Activated CD4-positive, alpha-beta memory T cell treated with anti-CD3 and anti-CD28 coated beads, Interleukin-2, amount 10 ng/mL, durations not matched to agents 7 days and 5 days (primary cell): ENCODE measurements around the gene CPXM1. TPM values are rescaled to one million over a fixed set of nuclear protein-coding genes. Genes with fewer than 3 reads are reported as not detected.
"Not testable (repeated sequence)": the region's sequence is repeated elsewhere in the genome, so short reads cannot be mapped to it uniquely, and the experiment has no call there.

ENCODE experiments used
- CTCF ChIA-PET: fragments of 350-600 bp; sonication (Branson Sonifier 250); formaldehyde crosslinking; loops from one replicate; lab custom pipeline; 2021; ENCODE audit warnings: antibody characterized with exemption, inconsistent platforms; lab: Charles Lee
- POLR2A ChIA-PET: fragments of 350-600 bp; sonication (Branson Sonifier 250); formaldehyde crosslinking; loops from one replicate; lab custom pipeline; 2021; ENCODE audit warnings: antibody characterized with exemption; lab: Charles Lee
- DNase-seq: peaks from one replicate; pipeline ENCODE4 v3.0.0-alpha.2; 2020
- H3K27ac Mint-ChIP-seq: one replicate; pipeline ENCODE4 v1.8.0; 2021; ENCODE audit warnings: mild to moderate bottlenecking, mixed read lengths
- H3K27me3 Mint-ChIP-seq: one replicate; pipeline ENCODE4 v1.8.0; 2021; ENCODE audit warnings: mixed read lengths
- H3K36me3 Mint-ChIP-seq: one replicate; pipeline ENCODE4 v1.8.0; 2021; ENCODE audit warnings: low read depth, mixed read lengths
- H3K4me1 Mint-ChIP-seq: one replicate; pipeline ENCODE4 v1.8.0; 2021; ENCODE audit warnings: mixed read lengths
- H3K4me3 Mint-ChIP-seq: one replicate; pipeline ENCODE4 v1.8.0; 2021; ENCODE audit warnings: mild to moderate bottlenecking, mixed read lengths
- H3K9me3 Mint-ChIP-seq: one replicate; pipeline ENCODE4 v1.8.0; 2021; ENCODE audit warnings: mixed read lengths
- total RNA-seq, 2 experiments: library from RNA; stranded (reverse); gene quantifications; one replicate each; pipeline ENCODE4 v1.2.3, GENCODE V29; 2021

CPXM1 gene
- total RNA-seq, 2 experiments from 2014 or later = 0.20 to 0.33 TPM

DNA sequence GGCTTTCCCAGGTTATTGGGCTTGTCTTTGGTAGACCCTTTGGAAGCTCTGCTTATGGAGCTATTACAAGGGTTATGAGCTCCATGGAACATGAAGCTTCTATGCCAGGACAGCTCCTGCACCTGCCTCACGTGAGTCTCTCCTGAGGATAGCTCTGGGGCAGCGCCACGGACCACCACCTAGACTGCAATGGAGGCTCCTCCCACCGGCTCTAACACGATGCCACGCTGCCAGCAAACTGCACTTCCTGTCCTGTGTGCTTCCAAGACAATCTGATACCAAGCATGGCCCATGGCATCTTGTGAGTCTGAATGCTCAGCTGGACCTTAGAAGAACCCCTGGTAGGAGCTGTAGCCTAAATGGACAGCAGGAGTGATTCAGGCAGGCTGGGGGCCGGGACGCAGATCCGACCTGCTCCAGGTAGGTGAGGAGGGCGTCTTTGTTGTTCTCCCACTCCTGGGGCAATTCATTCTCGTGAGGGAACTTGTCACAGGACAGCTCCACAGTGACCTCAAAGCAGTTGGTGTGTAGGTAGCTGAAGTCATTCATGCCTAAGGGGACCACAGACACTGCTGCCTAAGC lies 5.5 kb downstream of the CPXM1 start:
- H3K9me3 Mint-ChIP-seq = no peaks in the 10 kb centered on the region
- H3K4me3 Mint-ChIP-seq = no peak overlapping the region
- H3K36me3 Mint-ChIP-seq = peaks cover 2% of the 10 kb centered on the region
- POLR2A ChIA-PET = no interaction called here
- no peak for DNase-seq
- peaks cover 11% of the 10 kb centered on the region for H3K4me1 Mint-ChIP-seq
- CTCF ChIA-PET = no interaction called here
- no peak overlapping the region for H3K27ac Mint-ChIP-seq
- peaks cover 49% of the 10 kb centered on the region for H3K27me3 Mint-ChIP-seq

- Mint-ChIP-seq H3K4me1 (peaks cover 5% of the 10 kb centered on the region), H3K27me3 (peaks cover 49% of the 10 kb centered on the region), H3K27ac (no peak overlapping the region), H3K9me3 (no peaks in the 10 kb centered on the region), H3K4me3 (no peak overlapping the region), H3K36me3 (no peaks in the 10 kb centered on the region)
- CTCF ChIA-PET = no interaction called here
- DNase-seq = no peak
- POLR2A ChIA-PET = no interaction called here
Observed at GRCh38 chr20:2794202-2794748, 6.2 kb downstream of the CPXM1 start.

DNA sequence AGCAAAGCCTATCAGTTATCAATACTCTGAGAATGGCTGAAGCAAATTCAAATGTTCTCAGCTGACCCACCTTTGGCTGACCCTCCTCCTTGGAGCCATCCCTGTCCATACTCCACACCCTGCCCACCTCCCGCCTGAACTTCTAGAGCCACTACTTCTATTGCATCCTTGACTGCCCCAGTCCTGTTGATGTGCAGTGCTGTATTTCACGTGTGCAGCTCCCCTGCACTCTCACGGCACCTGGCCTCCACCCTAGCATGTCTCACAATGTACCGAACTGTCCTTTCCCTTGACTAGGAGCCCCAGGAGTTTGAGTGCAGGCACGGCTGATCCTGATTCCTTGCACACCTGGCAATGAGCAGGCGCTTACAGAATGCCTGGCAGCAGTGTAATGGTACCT lies 7.0 kb downstream of the CPXM1 start:
- CTCF ChIA-PET = no interaction called here
- Mint-ChIP-seq H3K36me3 (no peaks in the 10 kb centered on the region), H3K9me3 (no peaks in the 10 kb centered on the region), H3K4me3 (no peak overlapping the region), H3K27me3 (peaks cover 47% of the 10 kb centered on the region), H3K27ac (no peak overlapping the region), H3K4me1 (peaks cover 2% of the 10 kb centered on the region)
- POLR2A ChIA-PET = no interaction called here
- no peak for DNase-seq

GRCh38 chr20:2783908-2784566 lies 16.4 kb downstream of the CPXM1 start:
- Mint-ChIP-seq H3K4me1 (no peaks in the 10 kb centered on the region), H3K36me3 (no peaks in the 10 kb centered on the region), H3K4me3 (no peak overlapping the region), H3K27me3 (peaks cover 31% of the 10 kb centered on the region), H3K9me3 (no peaks in the 10 kb centered on the region), H3K27ac (no peak overlapping the region)
- no peak for DNase-seq
- ChIA-PET CTCF (no interaction called here), POLR2A (no interaction called here)

- H3K4me3 Mint-ChIP-seq = no peak overlapping the region
- H3K27me3 Mint-ChIP-seq = peaks cover 26% of the 10 kb centered on the region
- POLR2A ChIA-PET = no interaction called here
- no peak overlapping the region for H3K27ac Mint-ChIP-seq
- no peaks in the 10 kb centered on the region for H3K36me3 Mint-ChIP-seq
- no peaks in the 10 kb centered on the region for H3K4me1 Mint-ChIP-seq
- CTCF ChIA-PET = no interaction called here
- DNase-seq = no peak
- H3K9me3 Mint-ChIP-seq = no peaks in the 10 kb centered on the region
Observed at GRCh38 chr20:2780948-2781347, 19.5 kb downstream of the CPXM1 start.

DNA sequence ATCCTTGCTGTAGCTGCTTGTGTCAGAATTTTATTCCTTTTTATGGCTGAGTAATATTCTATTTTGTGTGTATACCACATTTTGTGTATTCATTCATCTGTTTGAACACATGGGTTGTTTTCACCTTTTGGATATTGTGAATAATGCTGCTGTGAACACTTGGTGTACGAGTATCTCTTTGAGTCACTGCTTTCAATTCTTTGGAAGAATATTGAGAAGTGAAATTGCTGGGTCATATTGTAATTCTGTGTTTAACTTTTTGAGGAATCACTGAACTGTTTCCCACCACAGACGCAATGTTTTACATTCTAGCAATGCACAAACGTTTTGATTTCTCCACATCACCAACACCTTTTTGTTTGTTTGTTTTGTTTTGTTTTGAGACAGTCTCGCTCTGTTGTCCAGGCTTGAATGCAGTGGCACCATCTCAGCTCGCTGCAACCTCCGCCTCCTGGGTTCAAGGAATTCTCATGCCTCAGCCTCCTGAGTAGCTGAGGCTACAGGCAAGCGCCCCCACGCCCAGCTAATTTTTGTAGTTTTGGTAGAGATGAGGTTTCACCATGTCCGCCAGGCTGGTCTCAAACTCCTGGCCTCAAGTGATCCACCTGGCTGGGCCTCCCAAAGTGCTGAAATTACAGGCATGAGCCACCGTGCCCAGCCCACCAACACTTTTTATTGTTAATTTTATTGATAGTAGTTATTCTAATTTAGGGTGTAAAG lies 21.7 kb downstream of the CPXM1 start:
- H3K36me3 Mint-ChIP-seq = no peaks in the 10 kb centered on the region
- ChIA-PET CTCF (interaction anchor here (1.6 kb wide), 1 partner anchor 26 kb away, joined by 4 read pairs; no protein-coding TSS in a partner anchor), POLR2A (no interaction called here)
- peaks cover 20% of the 10 kb centered on the region for H3K27me3 Mint-ChIP-seq
- H3K4me1 Mint-ChIP-seq = no peaks in the 10 kb centered on the region
- no peak overlapping the region for H3K4me3 Mint-ChIP-seq
- no peaks in the 10 kb centered on the region for H3K9me3 Mint-ChIP-seq
- no peak overlapping the region for H3K27ac Mint-ChIP-seq
- no peak for DNase-seq

- H3K4me1 Mint-ChIP-seq = peaks cover 7% of the 10 kb centered on the region
- no peaks in the 10 kb centered on the region for H3K9me3 Mint-ChIP-seq
- no peak overlapping the region for H3K4me3 Mint-ChIP-seq
- no peak for DNase-seq
- CTCF ChIA-PET = no interaction called here
- no peaks in the 10 kb centered on the region for H3K36me3 Mint-ChIP-seq
- no peak overlapping the region for H3K27ac Mint-ChIP-seq
- POLR2A ChIA-PET = no interaction called here
- peaks cover 5% of the 10 kb centered on the region for H3K27me3 Mint-ChIP-seq
Observed at GRCh38 chr20:2775139-2775538, 25.3 kb downstream of the CPXM1 start.

DNA sequence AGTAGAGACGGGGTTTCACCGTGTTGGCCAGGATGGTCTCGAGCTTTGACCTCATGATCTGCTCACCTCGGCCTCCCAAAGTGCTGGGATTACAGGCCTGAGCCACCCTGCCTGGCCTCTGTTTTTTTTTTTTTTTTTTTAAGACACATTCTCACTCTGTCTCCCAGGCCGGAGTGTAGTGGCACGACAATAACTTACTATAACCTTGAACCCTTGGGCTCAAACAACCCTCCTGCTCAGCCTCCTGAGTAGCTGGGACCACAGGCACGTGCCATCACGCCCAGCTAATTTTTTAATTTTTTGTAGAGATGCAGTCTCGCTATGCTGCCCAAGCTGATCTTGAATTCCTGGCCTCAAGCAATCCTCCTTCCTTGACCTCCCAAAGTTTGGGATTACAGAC lies 26.6 kb downstream of the CPXM1 start:
- Mint-ChIP-seq H3K27me3 (peaks cover 5% of the 10 kb centered on the region), H3K4me1 (peaks cover 7% of the 10 kb centered on the region), H3K27ac (no peak overlapping the region), H3K4me3 (no peak overlapping the region), H3K36me3 (no peaks in the 10 kb centered on the region), H3K9me3 (no peaks in the 10 kb centered on the region)
- no peak for DNase-seq
- ChIA-PET POLR2A (interaction anchor here (0.6 kb wide), 1 partner anchor 279 kb away, joined by 3 read pairs; no protein-coding TSS in a partner anchor), CTCF (interaction anchor here (0.6 to 1.0 kb wide), 3 partner anchors 22 to 265 kb away, joined by 3 to 5 read pairs (median 3); no protein-coding TSS in a partner anchor)

- ChIA-PET POLR2A (no interaction called here), CTCF (no interaction called here)
- Mint-ChIP-seq H3K4me3 (no peak overlapping the region), H3K27me3 (peaks cover 6% of the 10 kb centered on the region), H3K4me1 (peaks cover 7% of the 10 kb centered on the region), H3K36me3 (no peaks in the 10 kb centered on the region), H3K27ac (no peak overlapping the region), H3K9me3 (no peaks in the 10 kb centered on the region)
- DNase-seq = no peak
Observed at GRCh38 chr20:2771631-2772080, 28.8 kb downstream of the CPXM1 start.

GRCh38 chr20:2770091-2770490 lies 30.3 kb downstream of the CPXM1 start:
- H3K27me3 Mint-ChIP-seq, POLR2A ChIA-PET, H3K36me3 Mint-ChIP-seq, H3K9me3 Mint-ChIP-seq, CTCF ChIA-PET, H3K4me1 Mint-ChIP-seq, H3K27ac Mint-ChIP-seq, H3K4me3 Mint-ChIP-seq, DNase-seq: not testable (repeated sequence)

DNA sequence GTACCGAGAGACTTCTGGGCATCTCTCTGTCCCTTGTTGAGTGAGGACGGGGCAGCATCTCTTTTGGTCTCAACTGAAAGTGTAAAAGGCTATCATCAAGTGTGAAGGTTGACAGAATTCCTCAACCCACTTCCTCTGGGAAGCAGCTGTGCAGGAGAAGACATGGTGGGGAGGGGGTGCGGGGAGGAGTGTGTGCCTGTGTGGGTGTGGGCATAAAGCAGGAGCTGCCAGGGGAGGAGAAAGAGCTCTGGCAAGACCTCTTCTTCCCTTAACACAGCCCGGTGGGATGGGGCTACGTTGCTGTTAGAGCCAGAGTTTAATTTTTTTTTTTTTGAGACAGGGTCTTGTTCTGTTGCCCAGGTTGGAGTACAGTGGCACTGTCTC lies 31.8 kb downstream of the CPXM1 start:
- Mint-ChIP-seq H3K27ac (no peak overlapping the region), H3K36me3 (no peaks in the 10 kb centered on the region), H3K9me3 (no peaks in the 10 kb centered on the region), H3K27me3 (peaks cover 12% of the 10 kb centered on the region), H3K4me3 (no peak overlapping the region), H3K4me1 (peaks cover 7% of the 10 kb centered on the region)
- ChIA-PET POLR2A (no interaction called here), CTCF (no interaction called here)
- no peak for DNase-seq

DNA sequence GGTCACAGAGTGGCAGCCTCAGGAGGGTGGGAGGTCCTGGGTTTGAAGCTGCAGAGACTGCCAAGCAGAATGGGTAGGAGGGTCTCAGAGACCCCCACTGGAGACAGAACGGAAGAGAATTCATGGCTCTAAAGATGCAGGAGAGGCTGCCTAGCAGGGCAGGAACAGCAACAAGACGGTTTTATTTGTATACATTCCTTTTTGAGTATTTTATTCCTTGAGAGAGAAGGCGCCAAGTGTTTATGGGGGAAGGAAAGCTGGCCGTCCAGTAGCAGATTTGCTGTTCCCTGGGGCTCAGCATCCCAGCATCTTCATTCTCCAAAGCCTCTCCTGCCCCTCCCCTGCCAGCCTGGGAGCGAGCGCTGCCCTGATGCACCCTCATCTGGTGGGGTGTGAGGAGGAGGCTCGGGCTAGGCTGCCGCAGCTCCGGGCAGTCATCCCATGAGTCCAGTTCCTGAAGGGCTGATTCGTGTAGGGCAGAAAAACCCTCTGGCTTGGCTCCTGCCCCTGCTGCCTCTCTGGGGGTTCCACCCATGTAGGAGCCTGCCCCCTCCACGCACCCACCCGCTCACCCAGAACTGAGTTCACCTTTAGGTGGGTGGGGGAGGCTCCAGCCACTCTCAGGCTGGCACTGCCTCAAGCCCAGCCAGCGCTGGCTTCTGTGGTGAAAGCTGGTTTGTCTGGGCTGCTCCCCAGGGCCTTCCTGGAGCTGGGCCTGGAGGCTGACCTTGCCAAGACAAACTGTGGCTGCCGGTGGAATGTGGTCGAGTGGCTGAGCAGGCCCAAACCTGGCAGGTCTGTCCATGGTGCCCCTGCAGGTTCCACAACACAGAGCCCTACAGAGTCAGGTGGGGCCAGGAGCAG lies 32.4 kb downstream of the CPXM1 start:
- peaks cover 12% of the 10 kb centered on the region for H3K27me3 Mint-ChIP-seq
- no peak for DNase-seq
- no peak overlapping the region for H3K27ac Mint-ChIP-seq
- ChIA-PET CTCF (no interaction called here), POLR2A (no interaction called here)
- no peaks in the 10 kb centered on the region for H3K36me3 Mint-ChIP-seq
- H3K9me3 Mint-ChIP-seq = no peaks in the 10 kb centered on the region
- H3K4me3 Mint-ChIP-seq = no peak overlapping the region
- H3K4me1 Mint-ChIP-seq = peaks cover 7% of the 10 kb centered on the region
